GDM1 (cell line): Measurements from ENCODE around the gene FMN2.
"Not testable (repeated sequence)": the region's sequence is repeated elsewhere in the genome, so short reads cannot be mapped to it uniquely, and the experiment has no call there.

Experiments
- DNase-seq: peaks from one replicate; lab custom pipeline; 2025; lab: John Stamatoyannopoulos, UW

The FMN2 gene

GRCh38 chr1:240362826-240363225 lies 271.1 kb downstream of the FMN2 start:
- no peak for DNase-seq

- DNase-seq, result no peak
Observed at GRCh38 chr1:240363315-240363714, 271.6 kb downstream of the FMN2 start.

GRCh38 chr1:240363914-240364313 lies 272.2 kb downstream of the FMN2 start:
- DNase-seq, result no peak

GRCh38 chr1:240366636-240367035 lies 275.0 kb downstream of the FMN2 start:
- DNase-seq, result no peak

- no peak for DNase-seq
Observed at GRCh38 chr1:240385551-240385950, 293.9 kb downstream of the FMN2 start.

GRCh38 chr1:240385985-240386978 lies 294.6 kb downstream of the FMN2 start:
- DNase-seq, result no peak

GRCh38 chr1:240387051-240387450 lies 295.4 kb downstream of the FMN2 start:
- no peak for DNase-seq

GRCh38 chr1:240391660-240392260 lies 300.1 kb downstream of the FMN2 start:
- DNase-seq, result no peak

- no peak for DNase-seq
Observed at GRCh38 chr1:240394353-240394752, 302.7 kb downstream of the FMN2 start.

GRCh38 chr1:240395336-240395735 lies 303.7 kb downstream of the FMN2 start:
- DNase-seq, result no peak

- DNase-seq, result no peak
Observed at GRCh38 chr1:240399381-240399780, 307.7 kb downstream of the FMN2 start.

GRCh38 chr1:240401731-240402130 lies 310.0 kb downstream of the FMN2 start:
- no peak for DNase-seq

GRCh38 chr1:240402326-240402725 lies 310.6 kb downstream of the FMN2 start:
- DNase-seq, result no peak

- no peak for DNase-seq
Observed at GRCh38 chr1:240404286-240404685, 312.6 kb downstream of the FMN2 start.

GRCh38 chr1:240405751-240406150 lies 314.1 kb downstream of the FMN2 start:
- no peak for DNase-seq

GRCh38 chr1:240407407-240407806 lies 315.7 kb downstream of the FMN2 start:
- DNase-seq, result no peak

GRCh38 chr1:240409615-240410014 lies 317.9 kb downstream of the FMN2 start:
- no peak for DNase-seq

- no peak for DNase-seq
Observed at GRCh38 chr1:240413732-240414131, 322.0 kb downstream of the FMN2 start.

GRCh38 chr1:240414237-240414636 lies 322.6 kb downstream of the FMN2 start:
- no peak for DNase-seq

- not testable (repeated sequence) for DNase-seq
Observed at GRCh38 chr1:240415011-240415410, 323.3 kb downstream of the FMN2 start.

- DNase-seq, result no peak
Observed at GRCh38 chr1:240415532-240415931, 323.8 kb downstream of the FMN2 start.

GRCh38 chr1:240417317-240417716 lies 325.6 kb downstream of the FMN2 start:
- DNase-seq, result no peak

- DNase-seq, result no peak
Observed at GRCh38 chr1:240420766-240421165, 329.1 kb downstream of the FMN2 start.
